Cardiac muscle cell (in vitro differentiated cells and primary cell): ENCODE data around the gene BLVRA. TPM values are rescaled to one million over a fixed set of nuclear protein-coding genes. Genes with fewer than 3 reads are reported as not detected.
"Not testable (repeated sequence)": the region's sequence is repeated elsewhere in the genome, so short reads cannot be mapped to it uniquely, and the experiment has no call there.

Experiments used
- DNase-seq, 2 donors: peaks; one replicate each; pipeline versions ENCODE4 v3.0.0 to v3.0.0-alpha.2; 2010 to 2017; ENCODE audit warnings: low read depth in 1 of 2, low spot score in 1 of 2
- H3K27ac ChIP-seq: fragments of 200-600 bp; sonication (generic); 2 replicates; pipeline ENCODE4 v1.5.1; 2016
- H3K27me3 ChIP-seq: fragments of 200-600 bp; sonication (generic); 2 replicates; pipeline ENCODE4 v1.6.0; 2016; ENCODE audit warnings: control low read depth
- H3K36me3 ChIP-seq: fragments of 200-600 bp; sonication (generic); 2 replicates; pipeline ENCODE4 v1.5.1; 2016; ENCODE audit warnings: control low read depth
- H3K4me1 ChIP-seq: fragments of 200-600 bp; sonication (generic); 2 replicates; pipeline ENCODE4 v1.8.1; 2017; ENCODE audit warnings: low read depth, mild to moderate bottlenecking, mixed run types
- H3K4me3 ChIP-seq: fragments of 200-600 bp; sonication (generic); 2 replicates; pipeline ENCODE4 v1.5.1; 2016; ENCODE audit warnings: mild to moderate bottlenecking
- H3K9me3 ChIP-seq: fragments of 200-600 bp; sonication (generic); 2 replicates; pipeline ENCODE4 v1.5.1; 2017; ENCODE audit warnings: low read depth, mild to moderate bottlenecking, control low read depth
- CTCF ChIP-seq: IDR thresholded peaks from 2 replicates; pipeline ENCODE4 v1.5.1; 2012; ENCODE audit warnings: low read depth, mild to moderate bottlenecking, low read length
- polyA plus RNA-seq: library from polyadenylated mRNA; unstranded; fragments of >200 nt; fragmentation: Nextera tagmentation; extraction: Ambion mirVana; gene quantifications from 2 replicates; pipeline ENCODE4 v1.2.1, GENCODE V29; 2016
- total RNA-seq: library from RNA; depleted of rRNA; stranded (reverse); fragments of >200 nt; gene quantifications from 2 replicates; pipeline ENCODE4 v1.2.3, GENCODE V29; 2016

BLVRA gene
- total and polyA plus RNA-seq, 2 experiments from 2014 or later: 34.0 to 84.4 TPM

- Histone ChIP-seq H3K4me1 (no peaks in the 10 kb centered on the region), H3K36me3 (peaks cover 6% of the 10 kb centered on the region), H3K9me3 (no peaks in the 10 kb centered on the region), H3K27me3 (no peaks in the 10 kb centered on the region), H3K27ac (no peak overlapping the region), H3K4me3 (no peak overlapping the region)
- DNase-seq: no peak
- no peak for TF ChIP-seq CTCF
Observed at GRCh38 chr7:43799605-43800004, 41.1 kb downstream of the BLVRA start.

GRCh38 chr7:43803865-43804264, 45.4 kb downstream of the BLVRA start:
- Histone ChIP-seq H3K27ac (no peak overlapping the region), H3K4me1 (no peaks in the 10 kb centered on the region), H3K9me3 (no peaks in the 10 kb centered on the region), H3K36me3 (peaks cover 6% of the 10 kb centered on the region), H3K4me3 (no peak overlapping the region), H3K27me3 (no peaks in the 10 kb centered on the region)
- TF ChIP-seq CTCF: no peak
- no peak for DNase-seq

- H3K27ac ChIP-seq: no peak overlapping the region
Observed at GRCh38 chr7:43808410-43808809, 49.9 kb downstream of the BLVRA start.

GRCh38 chr7:43810195-43810941, 51.9 kb downstream of the BLVRA start:
- not testable (repeated sequence) for H3K27me3 ChIP-seq, H3K27ac ChIP-seq, H3K9me3 ChIP-seq, H3K4me3 ChIP-seq, H3K36me3 ChIP-seq, H3K4me1 ChIP-seq
- peak; percentile 36 for TF ChIP-seq CTCF
- peak; percentile 4 to 26 for DNase-seq

More at GRCh38 chr7:43808410-43808809, 49.9 kb downstream of the BLVRA start:
- TF ChIP-seq CTCF: no peak
- no peaks in the 10 kb centered on the region for H3K4me1 ChIP-seq
- no peaks in the 10 kb centered on the region for H3K9me3 ChIP-seq
- DNase-seq: no peak
- no peak overlapping the region for H3K4me3 ChIP-seq
- no peaks in the 10 kb centered on the region for H3K27me3 ChIP-seq
- peaks cover 6% of the 10 kb centered on the region for H3K36me3 ChIP-seq

DNA sequence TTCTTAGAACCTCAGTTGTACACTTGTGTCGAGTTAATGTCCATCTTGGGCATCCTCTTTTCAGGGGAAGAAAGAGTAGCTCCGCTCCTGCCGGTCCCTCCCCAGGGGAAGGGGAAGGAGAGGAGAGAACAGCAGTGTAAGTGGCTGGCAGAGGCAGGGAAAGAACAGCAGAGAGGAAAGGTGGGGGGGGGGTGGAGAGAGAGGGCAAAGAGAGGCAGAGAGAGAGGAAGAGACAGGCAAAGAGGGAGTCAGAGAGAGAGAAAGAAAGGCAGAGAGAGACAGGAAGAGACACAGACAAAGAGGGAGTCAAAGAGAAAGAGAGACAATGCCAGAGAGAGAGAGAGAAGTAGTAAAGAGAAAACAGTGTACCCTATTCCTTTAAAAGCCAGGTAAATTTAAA, 56.9 kb downstream of the BLVRA start:
- Histone ChIP-seq H3K4me1 (no peaks in the 10 kb centered on the region), H3K36me3 (no peaks in the 10 kb centered on the region), H3K27me3 (no peaks in the 10 kb centered on the region), H3K4me3 (no peak overlapping the region), H3K9me3 (no peaks in the 10 kb centered on the region), H3K27ac (no peak overlapping the region)
- TF ChIP-seq CTCF: no peak
- DNase-seq: no peak

DNA sequence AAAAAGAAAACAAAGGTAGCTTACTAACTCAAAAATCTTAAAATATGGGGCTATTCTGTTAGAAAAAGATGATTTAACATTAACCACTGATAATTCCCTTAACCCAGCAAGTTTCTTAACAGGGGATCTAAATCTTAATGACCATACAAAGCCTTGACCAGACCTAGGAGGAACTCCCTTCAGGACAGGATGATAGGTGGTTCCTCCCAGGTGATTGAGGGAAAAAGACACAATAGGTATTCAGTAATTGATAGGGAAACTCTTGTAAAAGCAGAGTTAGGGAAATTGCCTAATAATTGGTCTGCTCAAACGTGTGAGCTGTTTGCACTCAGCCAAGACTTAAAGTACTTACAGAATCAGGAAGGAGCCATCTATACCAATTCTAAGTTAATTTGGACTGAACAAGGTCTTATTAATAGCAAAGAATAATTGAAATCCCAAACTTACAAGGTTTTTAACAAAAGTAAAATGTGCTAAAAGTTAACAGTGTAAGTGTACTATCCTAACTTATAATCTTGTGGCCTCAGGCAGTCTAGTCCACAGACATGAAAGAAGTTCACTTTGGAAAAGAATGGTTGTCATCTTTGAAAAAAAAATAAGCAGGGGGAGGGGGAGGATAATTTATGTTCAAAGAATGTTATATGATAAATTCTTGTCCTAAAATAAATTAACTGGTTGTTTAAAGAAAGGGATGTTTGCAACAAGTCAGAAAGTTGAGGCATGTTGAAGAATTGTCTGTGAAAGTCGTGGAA, 57.7 kb downstream of the BLVRA start:
- not testable (repeated sequence) for H3K4me1 ChIP-seq, H3K27me3 ChIP-seq, H3K9me3 ChIP-seq, H3K36me3 ChIP-seq, DNase-seq, H3K27ac ChIP-seq, H3K4me3 ChIP-seq

GRCh38 chr7:43823425-43823824, 64.9 kb downstream of the BLVRA start:
- not testable (repeated sequence) for H3K4me3 ChIP-seq, H3K27me3 ChIP-seq, H3K4me1 ChIP-seq, DNase-seq, H3K36me3 ChIP-seq, H3K27ac ChIP-seq, H3K9me3 ChIP-seq
